CD14-positive monocyte (primary cell): ENCODE data around the gene DOCK1. TPM values are rescaled to one million over a fixed set of nuclear protein-coding genes. Genes with fewer than 3 reads are reported as not detected.
A peak's percentile ranks its signal among the peaks of the same experiment; 100 is the strongest.
"Not testable (repeated sequence)": the region's sequence is repeated elsewhere in the genome, so short reads cannot be mapped to it uniquely, and the experiment has no call there.

ENCODE experiments used
- DNase-seq, 3 donors: peaks; one replicate each; pipeline ENCODE4 v3.0.0-alpha.2; 2011 to 2022
- H2AFZ ChIP-seq: 2 replicates; pipeline ENCODE4 v1.6.0; 2012; ENCODE audit warnings: mild to moderate bottlenecking, low read depth, low read length, inconsistent platforms; ENCODE audit not compliant: insufficient read depth, poor library complexity, severe bottlenecking
- H3K27ac ChIP-seq, 2 donors: 1 replicate in 1 of 2; 2 replicates in 1 of 2; pipeline ENCODE4 v1.5.1; 2012 to 2013; ENCODE audit warnings: low read length in 2 of 2, control low read depth in 1 of 2, inconsistent platforms in 1 of 2, low read depth in 1 of 2, mild to moderate bottlenecking in 1 of 2
- H3K27me3 ChIP-seq, 2 donors: one replicate each; pipeline versions ENCODE4 v1.6.0 to v1.6.1; 2011 to 2013; ENCODE audit warnings: low read length in 2 of 2; ENCODE audit not compliant: control insufficient read depth in 2 of 2, insufficient read depth in 2 of 2
- H3K36me3 ChIP-seq, 2 donors: replicated peaks in 1 of 2; 1 replicate in 1 of 2; 2 replicates in 1 of 2; pipeline versions ENCODE4 v1.5.1 to v1.6.1; 2012 to 2013; ENCODE audit warnings: low read length in 2 of 2, control low read depth in 1 of 2, inconsistent platforms in 1 of 2, mild to moderate bottlenecking in 1 of 2; ENCODE audit not compliant: insufficient read depth in 2 of 2, control insufficient read depth in 1 of 2
- H3K4me1 ChIP-seq, 2 donors: 1 replicate in 1 of 2; 2 replicates in 1 of 2; pipeline versions ENCODE4 v1.5.1 to v1.6.1; 2012 to 2013; ENCODE audit warnings: low read length in 2 of 2, control low read depth in 1 of 2, inconsistent platforms in 1 of 2, mild to moderate bottlenecking in 1 of 2, moderate library complexity in 1 of 2; ENCODE audit not compliant: insufficient read depth in 2 of 2, control insufficient read depth in 1 of 2
- H3K4me2 ChIP-seq: replicated peaks from 2 replicates; pipeline ENCODE3; 2012; ENCODE audit warnings: low read length, moderate library complexity, mild to moderate bottlenecking; ENCODE audit not compliant: poor library complexity, severe bottlenecking; ENCODE audit errors: extremely low read depth
- H3K4me3 ChIP-seq, 3 experiments: fragments of 200-600 bp in 1 of 3; sonication (generic) in 1 of 3; replicated peaks in 1 of 3; 1 replicate in 2 of 3; 2 replicates in 1 of 3; pipeline ENCODE4 v1.5.1; 2011 to 2013; ENCODE audit warnings: low read length in 3 of 3, mild to moderate bottlenecking in 3 of 3, control low read depth in 2 of 3, low read depth in 2 of 3, inconsistent platforms in 1 of 3, moderate library complexity in 1 of 3
- H3K79me2 ChIP-seq: 2 replicates; pipeline ENCODE4 v1.6.0; 2012; ENCODE audit warnings: mild to moderate bottlenecking, control low read depth, inconsistent platforms, low read length, moderate library complexity; ENCODE audit not compliant: insufficient read depth
- H3K9ac ChIP-seq: 2 replicates; pipeline ENCODE4 v1.6.0; 2017; ENCODE audit warnings: low read length, mild to moderate bottlenecking; ENCODE audit not compliant: insufficient read depth, poor library complexity, severe bottlenecking
- H3K9me3 ChIP-seq, 2 donors: replicated peaks in 1 of 2; 1 replicate in 1 of 2; 2 replicates in 1 of 2; pipeline versions ENCODE4 v1.5.1 to v1.6.1; 2012 to 2013; ENCODE audit warnings: low read length in 2 of 2, control low read depth in 1 of 2; ENCODE audit not compliant: control insufficient read depth in 1 of 2, insufficient read depth in 1 of 2
- H4K20me1 ChIP-seq: 2 replicates; pipeline ENCODE4 v1.6.0; 2012; ENCODE audit warnings: mild to moderate bottlenecking, low read length, control low read depth, moderate library complexity; ENCODE audit not compliant: insufficient read depth
- H3K27ac Mint-ChIP-seq, 7 donors: one replicate each; pipeline ENCODE4 v1.8.0; 2020; ENCODE audit warnings: mild to moderate bottlenecking in 7 of 7, mixed read lengths in 7 of 7, moderate library complexity in 6 of 7, inconsistent platforms in 2 of 7
- H3K27me3 Mint-ChIP-seq, 3 donors: one replicate each; pipeline ENCODE4 v1.8.0; 2021 to 2022; ENCODE audit warnings: low read depth in 3 of 3, mild to moderate bottlenecking in 3 of 3, mixed read lengths in 3 of 3, moderate library complexity in 3 of 3, inconsistent platforms in 1 of 3
- H3K36me3 Mint-ChIP-seq, 2 donors: one replicate each; pipeline ENCODE4 v1.8.0; 2020; ENCODE audit warnings: mixed read lengths in 2 of 2, inconsistent platforms in 1 of 2, mild to moderate bottlenecking in 1 of 2
- H3K4me1 Mint-ChIP-seq: one replicate; pipeline ENCODE4 v1.8.0; 2020; ENCODE audit warnings: mild to moderate bottlenecking, mixed read lengths
- H3K4me3 Mint-ChIP-seq, 2 donors: one replicate each; pipeline ENCODE4 v1.8.0; 2020; ENCODE audit warnings: mild to moderate bottlenecking in 2 of 2, mixed read lengths in 2 of 2, moderate library complexity in 1 of 2
- H3K9me3 Mint-ChIP-seq, 7 donors: one replicate each; pipeline ENCODE4 v1.8.0; 2020 to 2022; ENCODE audit warnings: mixed read lengths in 7 of 7, mild to moderate bottlenecking in 6 of 7, moderate library complexity in 6 of 7, inconsistent platforms in 2 of 7
- WGBS: methylation state at CpG from one replicate; pipeline ENCODE4 v1.1.5; 2013; ENCODE audit warnings: missing lambda C conversion rate; ENCODE audit not compliant: insufficient coverage; 5-methylcytosine and 5-hydroxymethylcytosine counted together
- intact Hi-C, 2 donors: fragments of 100-400 bp; cut with micrococcal nuclease; formaldehyde crosslinking; loops; one replicate each; pipeline versions ENCODE4 v1.15.0 to v1.15.1; 2023
- polyA plus RNA-seq, 3 donors: library from polyadenylated mRNA; depleted of rRNA in 1 of 3; unstranded in 2 of 3; stranded (reverse) in 1 of 3; fragments of 300-500 nt in 2 of 3; fragments of >200 nt in 1 of 3; fragmentation: Illumina TruSeq in 2 of 3; gene quantifications; 1 replicate in 2 of 3; 2 replicates in 1 of 3; pipeline ENCODE4 v1.2.3, GENCODE V29; 2012 to 2021
- TF ChIP-seq, protein P1 (sequence below): fragments of 200-600 bp; IDR thresholded peaks from one replicate; pipeline ENCODE4 v1.8.0; 2022; ENCODE audit warnings: antibody characterized with exemption, mild to moderate bottlenecking

Gene DOCK1
- polyA plus RNA-seq, 3 donors: 0.31 to 0.35 TPM; not detected in 1

DNA sequence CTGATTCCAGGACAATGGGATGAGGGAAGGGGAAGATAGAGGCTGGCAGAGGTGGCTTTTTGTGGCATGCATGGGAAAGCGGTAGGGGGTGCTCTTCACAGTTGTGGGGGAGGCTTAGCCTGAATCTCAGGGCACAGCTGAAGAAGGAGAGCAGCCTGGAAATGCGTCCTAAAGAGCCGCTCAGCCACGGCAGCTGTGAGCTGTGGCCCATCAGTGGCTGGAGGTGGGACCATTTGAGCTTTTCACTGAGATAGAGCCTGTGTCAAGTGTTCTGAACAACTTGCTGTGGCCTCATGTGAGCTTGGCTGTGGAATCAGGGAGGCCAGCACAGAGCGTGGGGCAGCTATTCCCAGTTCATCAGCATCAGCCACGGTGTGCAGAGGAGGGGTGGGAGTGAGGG, 391.5 kb downstream of the DOCK1 start:
- peak overlapping the region in 1 of 7 donors; percentile 10 for H3K27ac Mint-ChIP-seq
- no peak for DNase-seq
- no peak overlapping the region for H3K4me2 ChIP-seq
- no peaks in the 10 kb centered on the region for H3K36me3 Mint-ChIP-seq
- no peaks in the 10 kb centered on the region for H3K27me3 ChIP-seq
- no peaks in the 10 kb centered on the region for H3K27me3 Mint-ChIP-seq
- no peaks in the 10 kb centered on the region for H4K20me1 ChIP-seq
- 89% methylated on average over 6 of the region's 6 CpGs for WGBS
- intact Hi-C loops: no loop called here
- H3K4me1 Mint-ChIP-seq: peaks cover 10% of the 10 kb centered on the region
- no peak overlapping the region for H3K4me3 Mint-ChIP-seq
- H3K27ac ChIP-seq: no peak overlapping the region
- no peaks in the 10 kb centered on the region for H3K9me3 ChIP-seq
- no peaks in the 10 kb centered on the region for H3K9me3 Mint-ChIP-seq
- no peak overlapping the region for H3K4me3 ChIP-seq
- no peak overlapping the region for H2AFZ ChIP-seq
- H3K9ac ChIP-seq: no peak overlapping the region
- H3K79me2 ChIP-seq: no peaks in the 10 kb centered on the region
- no peaks in the 10 kb centered on the region for H3K36me3 ChIP-seq
- TF ChIP-seq, protein P1, sequence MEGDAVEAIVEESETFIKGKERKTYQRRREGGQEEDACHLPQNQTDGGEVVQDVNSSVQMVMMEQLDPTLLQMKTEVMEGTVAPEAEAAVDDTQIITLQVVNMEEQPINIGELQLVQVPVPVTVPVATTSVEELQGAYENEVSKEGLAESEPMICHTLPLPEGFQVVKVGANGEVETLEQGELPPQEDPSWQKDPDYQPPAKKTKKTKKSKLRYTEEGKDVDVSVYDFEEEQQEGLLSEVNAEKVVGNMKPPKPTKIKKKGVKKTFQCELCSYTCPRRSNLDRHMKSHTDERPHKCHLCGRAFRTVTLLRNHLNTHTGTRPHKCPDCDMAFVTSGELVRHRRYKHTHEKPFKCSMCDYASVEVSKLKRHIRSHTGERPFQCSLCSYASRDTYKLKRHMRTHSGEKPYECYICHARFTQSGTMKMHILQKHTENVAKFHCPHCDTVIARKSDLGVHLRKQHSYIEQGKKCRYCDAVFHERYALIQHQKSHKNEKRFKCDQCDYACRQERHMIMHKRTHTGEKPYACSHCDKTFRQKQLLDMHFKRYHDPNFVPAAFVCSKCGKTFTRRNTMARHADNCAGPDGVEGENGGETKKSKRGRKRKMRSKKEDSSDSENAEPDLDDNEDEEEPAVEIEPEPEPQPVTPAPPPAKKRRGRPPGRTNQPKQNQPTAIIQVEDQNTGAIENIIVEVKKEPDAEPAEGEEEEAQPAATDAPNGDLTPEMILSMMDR: no peak
- H3K4me1 ChIP-seq: no peaks in the 10 kb centered on the region

DNA sequence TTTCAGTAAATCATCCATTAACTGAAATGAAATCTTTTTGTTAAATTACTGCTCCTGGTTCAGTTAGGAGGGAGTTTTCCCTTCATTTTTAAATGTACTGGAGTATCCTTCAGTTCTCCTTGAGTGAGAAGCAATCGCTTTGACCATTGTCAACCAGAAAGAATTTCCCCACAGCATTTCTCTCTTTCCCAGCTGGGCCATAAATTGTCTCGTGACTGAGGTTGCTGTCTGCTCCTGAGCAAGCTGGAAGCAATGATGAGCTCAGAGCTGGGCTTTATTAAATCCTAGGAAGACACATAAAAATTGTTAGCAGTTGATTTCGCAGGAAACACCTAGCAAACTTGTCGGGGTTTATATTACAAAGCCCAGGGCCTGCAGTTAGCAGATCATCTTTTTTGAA, 393.2 kb downstream of the DOCK1 start:
- no peaks in the 10 kb centered on the region for H3K27me3 Mint-ChIP-seq
- H3K4me1 Mint-ChIP-seq: peaks cover 9% of the 10 kb centered on the region
- no peak overlapping the region for H3K4me3 Mint-ChIP-seq
- Histone ChIP-seq H3K9ac (no peak overlapping the region), H3K4me1 (no peaks in the 10 kb centered on the region), H3K36me3 (no peaks in the 10 kb centered on the region), H3K79me2 (no peaks in the 10 kb centered on the region), H4K20me1 (no peaks in the 10 kb centered on the region), H3K4me2 (no peak overlapping the region), H3K27me3 (no peaks in the 10 kb centered on the region), H3K27ac (no peak overlapping the region), H3K4me3 (no peak overlapping the region), H2AFZ (no peak overlapping the region), H3K9me3 (no peaks in the 10 kb centered on the region)
- peak overlapping the region in 1 of 7 donors; percentile 8 for H3K27ac Mint-ChIP-seq
- H3K36me3 Mint-ChIP-seq: no peaks in the 10 kb centered on the region
- peaks cover 0 to 2% (median 0%) of the 10 kb centered on the region in 7 donors for H3K9me3 Mint-ChIP-seq
- no peak for DNase-seq
- intact Hi-C loops: no loop called here
- TF ChIP-seq, protein P1: no peak
- WGBS: 93% methylated on average over 4 of the region's 4 CpGs

DNA sequence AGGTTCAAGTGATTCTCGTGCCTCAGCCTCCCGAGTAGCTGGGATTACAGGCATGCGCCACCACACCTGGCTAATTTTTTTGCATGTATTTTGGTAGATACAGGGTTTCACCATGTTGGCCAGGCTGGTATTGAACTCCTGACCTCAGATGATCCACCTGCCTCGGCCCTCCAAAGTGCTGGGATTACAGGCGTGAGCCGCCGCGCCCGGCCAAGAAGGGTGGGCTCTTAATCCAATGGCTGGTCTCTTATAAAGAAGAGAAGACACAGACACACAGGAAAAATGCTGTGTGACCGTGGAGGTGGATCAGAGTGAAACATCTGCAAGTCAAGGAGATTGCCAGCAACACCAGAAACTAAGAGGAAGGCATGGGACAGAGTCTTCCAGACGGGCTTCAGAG, 394.0 kb downstream of the DOCK1 start:
- not testable (repeated sequence) for H3K36me3 Mint-ChIP-seq
- 98% methylated on average over 11 of the region's 11 CpGs for WGBS

More for the DNA sequence above, 394.0 kb downstream of the DOCK1 start:
- H3K9me3 ChIP-seq, H3K4me2 ChIP-seq, H3K9me3 Mint-ChIP-seq, H3K9ac ChIP-seq, H2AFZ ChIP-seq, H3K4me3 Mint-ChIP-seq, H3K79me2 ChIP-seq, H3K4me3 ChIP-seq, H3K4me1 ChIP-seq, intact Hi-C loops, H3K4me1 Mint-ChIP-seq, H3K27ac ChIP-seq, H3K27me3 Mint-ChIP-seq, DNase-seq, H3K27ac Mint-ChIP-seq, H3K36me3 ChIP-seq, H4K20me1 ChIP-seq, H3K27me3 ChIP-seq: not testable (repeated sequence)
